HepG2 (cell line): ENCODE results near the gene RNASE11. TPM values are rescaled to one million over a fixed set of nuclear protein-coding genes. Genes with fewer than 3 reads are reported as not detected.

Source experiments
- AGO1 ChIP-seq: fragments of 200-400 bp; formaldehyde crosslinking; IDR thresholded peaks from 2 replicates; pipeline ENCODE4 v1.6.1; 2017; ENCODE audit warnings: mild to moderate bottlenecking, low read depth, low read length, moderate library complexity; ENCODE audit not compliant: poor library complexity, severe bottlenecking
- ATRX ChIP-seq: sonication (generic); formaldehyde crosslinking; IDR thresholded peaks from 2 replicates; pipeline ENCODE4 v1.4.0; 2020; ENCODE audit warnings: missing genetic modification reagents, borderline replicate concordance
- CHD4 ChIP-seq: fragments of 200-600 bp; sonication (generic); IDR thresholded peaks from 2 replicates; pipeline ENCODE4 v1.7.0; 2017; ENCODE audit warnings: mild to moderate bottlenecking, low read length, borderline replicate concordance
- ESRRA ChIP-seq: sonication (generic); formaldehyde crosslinking; IDR thresholded peaks from 2 replicates; pipeline ENCODE4 v1.5.1; 2020; ENCODE audit warnings: mild to moderate bottlenecking, low read depth, missing genetic modification reagents
- GABPA ChIP-seq, 2 experiments: IDR thresholded peaks; 2 replicates each; pipeline ENCODE4 v1.6.1; 2011 to 2016; ENCODE audit warnings: low read depth in 2 of 2, low read length in 1 of 2, missing biosample characterization in 1 of 2, missing genetic modification characterization in 1 of 2
- HDAC1 ChIP-seq: sonication (generic); formaldehyde crosslinking; IDR thresholded peaks from 2 replicates; pipeline ENCODE4 v1.5.1; 2020; ENCODE audit warnings: mild to moderate bottlenecking, missing genetic modification reagents
- RNF2 ChIP-seq: fragments of 450-650 bp; conservative IDR thresholded peaks from 2 replicates; pipeline ENCODE4 v1.6.1; 2016; ENCODE audit warnings: low read depth
- ZNF317 ChIP-seq: sonication (generic); formaldehyde crosslinking; IDR thresholded peaks from 2 replicates; pipeline ENCODE4 v1.5.0; 2020; ENCODE audit warnings: mild to moderate bottlenecking, missing genetic modification reagents
- ZNF337 ChIP-seq: sonication (generic); formaldehyde crosslinking; IDR thresholded peaks from 2 replicates; pipeline ENCODE4 v1.5.1; 2020; ENCODE audit warnings: missing genetic modification reagents, low read depth, mild to moderate bottlenecking, borderline replicate concordance
- ZNF367 ChIP-seq: sonication (generic); formaldehyde crosslinking; IDR thresholded peaks from 2 replicates; pipeline ENCODE4 v1.4.0; 2020; ENCODE audit warnings: missing genetic modification reagents, borderline replicate concordance
- ZNF383 ChIP-seq: sonication (generic); formaldehyde crosslinking; IDR thresholded peaks from 2 replicates; pipeline ENCODE4 v1.4.0; 2020; ENCODE audit warnings: missing genetic modification reagents, mild to moderate bottlenecking, borderline replicate concordance
- ZNF468 ChIP-seq: sonication (generic); formaldehyde crosslinking; IDR thresholded peaks from 2 replicates; pipeline ENCODE4 v1.8.0; 2022; ENCODE audit warnings: mild to moderate bottlenecking, moderate library complexity, missing genetic modification reagents
- ZNF549 ChIP-seq: sonication (generic); formaldehyde crosslinking; IDR thresholded peaks from 2 replicates; pipeline ENCODE4 v1.5.0; 2020; ENCODE audit warnings: missing genetic modification reagents
- ZNF563 ChIP-seq: sonication (generic); formaldehyde crosslinking; IDR thresholded peaks from 2 replicates; pipeline ENCODE4 v1.8.0; 2022; ENCODE audit warnings: mild to moderate bottlenecking, moderate library complexity, missing genetic modification reagents
- ZNF841 ChIP-seq: sonication (generic); formaldehyde crosslinking; IDR thresholded peaks from 2 replicates; pipeline ENCODE4 v1.8.1; 2023; ENCODE audit warnings: missing genetic modification reagents, borderline replicate concordance
- polyA plus RNA-seq, 8 experiments: library from polyadenylated mRNA; depleted of rRNA in 3 of 8; stranded (reverse) in 7 of 8; unstranded in 1 of 8; fragments of >200 nt; fragmentation: Illumina TruSeq in 4 of 8; extraction: Trizol in 4 of 8; gene quantifications; 2 replicates each; pipeline versions ENCODE4 v1.2.1 to v1.2.3, GENCODE V29; 2011 to 2016; ENCODE audit warnings: low read depth in 4 of 8, missing spikeins in 1 of 8, mixed read lengths in 1 of 8; ENCODE audit not compliant: insufficient read depth in 1 of 8
- total RNA-seq, 5 experiments: library from RNA; depleted of rRNA; stranded (reverse); fragments of >200 nt; fragmentation: Illumina TruSeq; extraction: Trizol; gene quantifications; 2 replicates each; pipeline ENCODE4 v1.2.3, GENCODE V29; 2016; ENCODE audit warnings: low read depth in 1 of 5
- TF ChIP-seq, protein P1 (sequence below): sonication (generic); formaldehyde crosslinking; IDR thresholded peaks from 2 replicates; pipeline ENCODE4 v1.4.0; 2020; ENCODE audit warnings: missing genetic modification reagents
- TF ChIP-seq, protein P2 (sequence below): sonication (generic); formaldehyde crosslinking; IDR thresholded peaks from 2 replicates; pipeline ENCODE4 v1.4.0; 2020; ENCODE audit warnings: missing genetic modification reagents, borderline replicate concordance
- TF ChIP-seq, protein P3 (sequence below): sonication (generic); IDR thresholded peaks from 2 replicates; pipeline ENCODE4 v1.6.1; 2016; ENCODE audit warnings: low read depth, borderline replicate concordance
- TF ChIP-seq, protein P4 (sequence below): sonication (generic); formaldehyde crosslinking; IDR thresholded peaks from 2 replicates; pipeline ENCODE4 v1.5.1; 2020; ENCODE audit warnings: missing genetic modification reagents, mild to moderate bottlenecking, borderline replicate concordance

The RNASE11 gene
- total and polyA plus RNA-seq, 2 of the 13 experiments (the other 11 are each of a cell fraction or from before 2014, with no cell fraction given), result not detected

DNA sequence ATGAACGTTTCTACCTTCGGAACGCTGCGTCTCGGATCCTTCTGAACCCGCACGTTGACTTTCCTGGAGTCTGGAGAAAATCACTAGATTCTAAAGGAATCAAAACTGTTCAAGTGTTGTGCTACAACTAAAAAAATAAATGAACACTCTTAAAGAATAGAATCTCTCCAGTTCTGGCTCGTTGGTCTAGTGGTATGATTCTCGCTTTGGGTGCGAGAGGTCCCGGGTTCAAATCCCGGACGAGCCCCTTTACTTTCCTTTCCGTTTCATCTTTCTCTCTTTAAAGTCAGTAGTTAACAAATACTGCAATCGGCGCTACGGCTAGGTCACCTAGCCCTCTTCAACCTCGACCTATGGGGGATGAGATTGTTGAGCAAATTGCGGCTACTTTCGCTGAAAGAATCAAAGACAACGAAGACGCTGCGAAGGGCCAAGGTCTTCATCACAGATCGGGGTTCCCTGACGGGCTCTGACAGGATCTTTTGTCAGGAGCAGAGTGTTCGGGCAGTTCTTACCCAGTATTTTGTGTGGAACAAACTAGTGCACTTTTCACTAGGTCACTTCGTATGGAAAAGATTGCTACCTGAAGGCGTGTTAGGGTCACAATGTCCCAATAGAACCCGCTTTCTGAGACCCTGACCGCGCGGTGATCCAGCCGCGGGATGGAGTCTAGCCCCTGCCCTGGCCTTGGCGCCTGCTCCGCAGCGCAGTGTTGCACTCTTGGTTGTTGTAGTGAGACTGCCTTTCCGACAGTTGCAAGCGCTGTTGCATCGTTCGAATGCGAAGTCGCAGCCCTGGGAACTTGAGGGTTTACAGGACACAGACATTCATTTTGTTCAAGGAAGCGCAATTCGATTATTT, 45.3 kb upstream of the RNASE11 start (continued):
- TF ChIP-seq GABPA (IDR thresholded peaks at IDR 0.05; ENCODE audit: low read depth, low read length), result no peak
- peak; percentile 36; the same call in 1 of the 2 replicates for TF ChIP-seq GABPA (CRISPR knock-in tag; IDR thresholded peaks at IDR 0.05; ENCODE audit: low read depth)
- TF ChIP-seq ZNF367, result no peak
- TF ChIP-seq, protein P1, sequence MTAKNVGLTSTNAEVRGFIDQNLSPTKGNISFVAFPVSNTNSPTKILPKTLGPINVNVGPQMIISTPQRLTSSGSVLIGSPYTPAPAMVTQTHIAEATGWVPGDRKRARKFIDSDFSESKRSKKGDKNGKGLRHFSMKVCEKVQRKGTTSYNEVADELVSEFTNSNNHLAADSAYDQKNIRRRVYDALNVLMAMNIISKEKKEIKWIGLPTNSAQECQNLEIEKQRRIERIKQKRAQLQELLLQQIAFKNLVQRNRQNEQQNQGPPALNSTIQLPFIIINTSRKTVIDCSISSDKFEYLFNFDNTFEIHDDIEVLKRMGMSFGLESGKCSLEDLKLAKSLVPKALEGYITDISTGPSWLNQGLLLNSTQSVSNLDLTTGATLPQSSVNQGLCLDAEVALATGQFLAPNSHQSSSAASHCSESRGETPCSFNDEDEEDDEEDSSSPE (CRISPR knock-in tag), result no peak
- peak; percentile 84 for TF ChIP-seq ZNF317
- TF ChIP-seq ATRX (CRISPR knock-in tag), result no peak
- TF ChIP-seq HDAC1 (CRISPR knock-in tag), result peak; percentile 73; the same call in 1 of the 2 replicates
- no peak for TF ChIP-seq AGO1
- TF ChIP-seq, protein P2, sequence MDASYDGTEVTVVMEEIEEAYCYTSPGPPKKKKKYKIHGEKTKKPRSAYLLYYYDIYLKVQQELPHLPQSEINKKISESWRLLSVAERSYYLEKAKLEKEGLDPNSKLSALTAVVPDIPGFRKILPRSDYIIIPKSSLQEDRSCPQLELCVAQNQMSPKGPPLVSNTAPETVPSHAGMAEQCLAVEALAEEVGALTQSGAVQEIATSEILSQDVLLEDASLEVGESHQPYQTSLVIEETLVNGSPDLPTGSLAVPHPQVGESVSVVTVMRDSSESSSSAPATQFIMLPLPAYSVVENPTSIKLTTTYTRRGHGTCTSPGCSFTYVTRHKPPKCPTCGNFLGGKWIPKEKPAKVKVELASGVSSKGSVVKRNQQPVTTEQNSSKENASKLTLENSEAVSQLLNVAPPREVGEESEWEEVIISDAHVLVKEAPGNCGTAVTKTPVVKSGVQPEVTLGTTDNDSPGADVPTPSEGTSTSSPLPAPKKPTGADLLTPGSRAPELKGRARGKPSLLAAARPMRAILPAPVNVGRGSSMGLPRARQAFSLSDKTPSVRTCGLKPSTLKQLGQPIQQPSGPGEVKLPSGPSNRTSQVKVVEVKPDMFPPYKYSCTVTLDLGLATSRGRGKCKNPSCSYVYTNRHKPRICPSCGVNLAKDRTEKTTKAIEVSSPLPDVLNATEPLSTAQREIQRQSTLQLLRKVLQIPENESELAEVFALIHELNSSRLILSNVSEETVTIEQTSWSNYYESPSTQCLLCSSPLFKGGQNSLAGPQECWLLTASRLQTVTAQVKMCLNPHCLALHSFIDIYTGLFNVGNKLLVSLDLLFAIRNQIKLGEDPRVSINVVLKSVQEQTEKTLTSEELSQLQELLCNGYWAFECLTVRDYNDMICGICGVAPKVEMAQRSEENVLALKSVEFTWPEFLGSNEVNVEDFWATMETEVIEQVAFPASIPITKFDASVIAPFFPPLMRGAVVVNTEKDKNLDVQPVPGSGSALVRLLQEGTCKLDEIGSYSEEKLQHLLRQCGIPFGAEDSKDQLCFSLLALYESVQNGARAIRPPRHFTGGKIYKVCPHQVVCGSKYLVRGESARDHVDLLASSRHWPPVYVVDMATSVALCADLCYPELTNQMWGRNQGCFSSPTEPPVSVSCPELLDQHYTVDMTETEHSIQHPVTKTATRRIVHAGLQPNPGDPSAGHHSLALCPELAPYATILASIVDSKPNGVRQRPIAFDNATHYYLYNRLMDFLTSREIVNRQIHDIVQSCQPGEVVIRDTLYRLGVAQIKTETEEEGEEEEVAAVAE, result peak; percentile 98
- TF ChIP-seq ZNF563, result no peak
- no peak for TF ChIP-seq ZNF549 (CRISPR knock-in tag)
- no peak for TF ChIP-seq ZNF841
- TF ChIP-seq ESRRA, result no peak
- TF ChIP-seq ZNF468 (CRISPR knock-in tag), result no peak
- no peak for TF ChIP-seq ZNF383 (CRISPR knock-in tag)
- peak; percentile 77; the same call in 1 of the 2 replicates for TF ChIP-seq CHD4
- TF ChIP-seq, protein P3, sequence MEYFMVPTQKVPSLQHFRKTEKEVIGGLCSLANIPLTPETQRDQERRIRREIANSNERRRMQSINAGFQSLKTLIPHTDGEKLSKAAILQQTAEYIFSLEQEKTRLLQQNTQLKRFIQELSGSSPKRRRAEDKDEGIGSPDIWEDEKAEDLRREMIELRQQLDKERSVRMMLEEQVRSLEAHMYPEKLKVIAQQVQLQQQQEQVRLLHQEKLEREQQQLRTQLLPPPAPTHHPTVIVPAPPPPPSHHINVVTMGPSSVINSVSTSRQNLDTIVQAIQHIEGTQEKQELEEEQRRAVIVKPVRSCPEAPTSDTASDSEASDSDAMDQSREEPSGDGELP, result no peak
- TF ChIP-seq RNF2, result no peak
- TF ChIP-seq, protein P4, sequence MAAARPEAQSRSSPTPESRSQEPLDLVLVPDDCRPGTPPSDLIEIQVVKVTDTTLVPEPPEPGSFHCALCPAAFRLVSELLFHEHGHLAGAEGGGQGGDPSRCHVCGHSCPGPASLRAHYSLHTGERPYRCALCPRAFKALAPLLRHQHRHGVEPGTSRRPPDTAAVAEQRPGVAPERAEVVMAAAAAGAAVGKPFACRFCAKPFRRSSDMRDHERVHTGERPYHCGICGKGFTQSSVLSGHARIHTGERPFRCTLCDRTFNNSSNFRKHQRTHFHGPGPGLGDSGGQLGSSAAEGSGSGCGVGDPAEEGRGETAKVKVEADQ (CRISPR knock-in tag), result 0 out of 2 replicates have a peak, but pooled peaks have one; percentile 42
- no peak for TF ChIP-seq ZNF337 (CRISPR knock-in tag)
